Stimulated activated CD8-positive, alpha-beta memory T cell treated with anti-CD3 and anti-CD28 coated beads, Interleukin-4, amount 100 ng/mL, for 24 hours (primary cell): ENCODE results near the gene ENAH.

Experiments used
- DNase-seq: peaks from one replicate; pipeline ENCODE4 v3.0.0-alpha.2; 2020; ENCODE audit warnings: low read depth

Gene ENAH

DNA sequence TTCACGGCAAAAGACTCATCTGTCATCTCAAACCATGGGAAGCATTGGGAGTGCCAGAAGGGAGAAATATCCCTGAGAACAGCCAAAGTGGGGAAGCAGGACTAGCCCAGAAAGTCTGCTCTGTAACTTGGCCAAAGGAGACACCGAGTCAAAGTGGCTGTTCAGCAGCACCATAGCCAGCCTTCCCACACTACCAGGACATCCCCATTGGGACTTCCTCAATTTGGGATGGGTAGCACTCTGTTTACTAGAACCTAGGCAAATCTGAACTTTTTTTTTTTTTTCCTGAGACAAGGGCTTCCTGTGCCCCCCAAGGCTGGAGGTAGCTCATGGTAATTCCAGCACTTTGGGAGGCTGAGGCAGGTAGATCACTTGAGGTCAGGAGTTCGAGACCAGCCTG, 93.0 kb downstream of the ENAH start:
- DNase-seq, result no peak

DNA sequence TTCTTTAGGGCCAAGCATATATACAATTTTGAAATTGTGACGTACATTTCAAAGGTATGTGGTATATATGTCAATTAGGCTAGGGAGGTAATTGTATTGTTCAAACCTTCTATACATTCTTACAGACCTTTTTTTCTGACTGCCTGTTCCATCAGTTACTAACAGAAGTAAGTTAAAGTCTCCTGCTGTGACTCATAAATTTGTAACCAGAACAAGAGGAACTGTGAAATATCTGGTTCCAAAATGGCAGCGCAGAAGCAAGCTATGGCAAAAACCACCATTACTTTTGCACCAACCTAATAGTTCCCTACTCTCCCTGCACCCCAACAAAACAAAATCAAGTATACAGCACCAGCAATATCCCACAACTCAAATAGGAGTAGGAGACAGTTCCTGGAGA, 93.6 kb downstream of the ENAH start:
- DNase-seq, result no peak

DNA sequence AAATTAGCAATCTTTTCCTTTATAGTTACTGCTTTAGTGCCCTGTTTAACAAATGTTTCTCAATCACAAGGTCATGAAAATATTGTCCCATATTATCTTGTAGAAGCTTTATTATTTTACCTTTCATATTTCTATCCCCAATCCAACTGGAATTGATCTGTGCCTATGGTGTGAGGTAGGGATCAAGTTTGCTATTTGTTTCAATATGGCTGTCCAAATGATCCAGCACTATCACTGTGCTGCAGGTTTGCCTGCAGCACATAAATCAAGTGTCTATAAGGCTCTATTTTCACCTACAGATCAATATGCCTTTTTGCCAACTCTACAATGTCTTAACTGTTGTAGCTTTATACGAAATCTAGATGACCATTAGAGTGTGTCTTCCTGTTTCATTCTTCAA, 96.2 kb downstream of the ENAH start:
- no peak for DNase-seq

DNA sequence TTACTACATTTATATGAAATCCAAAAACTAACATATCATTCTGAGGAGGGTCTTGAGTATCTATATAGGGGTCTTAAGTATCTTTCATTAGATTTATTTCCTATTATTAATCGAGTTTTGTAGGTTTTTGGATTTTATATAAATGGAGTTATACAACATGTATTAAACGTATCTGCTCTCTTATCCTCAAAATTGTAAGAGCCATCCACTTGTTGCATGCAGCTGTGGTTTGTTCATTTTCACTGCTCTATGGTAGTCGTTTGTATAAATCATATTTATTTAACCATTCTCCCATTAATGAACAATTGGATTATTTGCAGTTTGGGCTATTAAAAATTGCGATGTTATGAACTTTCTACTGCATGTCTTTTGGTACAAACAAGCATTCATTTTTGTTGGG, 97.1 kb downstream of the ENAH start:
- no peak for DNase-seq

DNA sequence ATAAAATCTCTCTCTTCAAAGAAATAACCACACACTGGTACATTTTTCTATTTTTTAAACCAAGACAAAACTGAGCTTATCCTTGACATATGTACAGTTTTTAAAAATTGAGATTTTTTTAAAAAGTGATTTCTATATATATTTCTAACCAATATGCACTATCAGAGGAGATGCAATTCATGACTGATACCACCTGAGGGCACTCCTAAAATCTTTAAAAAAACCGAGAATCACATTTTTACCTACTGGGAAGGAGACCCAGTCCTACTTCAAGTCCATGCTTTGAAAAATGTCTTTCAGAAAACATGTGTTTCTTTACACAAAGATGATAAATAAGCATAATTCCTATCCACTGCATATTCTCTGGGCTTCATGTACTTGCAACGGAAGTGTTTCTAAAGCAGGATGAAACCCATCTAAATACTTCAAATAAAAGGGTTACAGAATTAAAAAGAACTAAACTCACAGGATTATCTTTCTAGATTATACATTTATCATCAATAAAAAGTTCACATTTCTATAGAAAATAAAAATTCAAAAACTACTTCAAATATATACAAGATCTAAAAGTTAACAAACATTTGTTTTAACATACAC, 98.6 kb downstream of the ENAH start:
- no peak for DNase-seq

DNA sequence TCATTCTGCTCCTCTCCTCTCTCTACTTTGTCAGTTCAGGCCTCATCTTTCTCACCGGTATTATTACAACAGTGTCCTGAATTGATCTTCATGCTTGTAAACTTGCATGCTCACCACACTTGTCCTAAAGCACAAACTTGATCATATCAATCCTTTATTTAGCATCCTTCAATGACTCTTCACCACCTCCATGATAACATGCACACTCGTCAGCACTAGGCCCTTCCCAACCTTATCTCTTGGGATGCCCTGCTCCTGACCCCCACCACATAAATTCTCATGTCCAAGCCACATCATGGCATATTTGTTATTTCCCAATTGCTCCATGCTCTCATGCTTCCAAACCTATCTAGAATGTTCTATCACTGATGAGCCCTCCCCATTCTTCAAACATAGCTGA, 103.1 kb downstream of the ENAH start:
- DNase-seq, result no peak

DNA sequence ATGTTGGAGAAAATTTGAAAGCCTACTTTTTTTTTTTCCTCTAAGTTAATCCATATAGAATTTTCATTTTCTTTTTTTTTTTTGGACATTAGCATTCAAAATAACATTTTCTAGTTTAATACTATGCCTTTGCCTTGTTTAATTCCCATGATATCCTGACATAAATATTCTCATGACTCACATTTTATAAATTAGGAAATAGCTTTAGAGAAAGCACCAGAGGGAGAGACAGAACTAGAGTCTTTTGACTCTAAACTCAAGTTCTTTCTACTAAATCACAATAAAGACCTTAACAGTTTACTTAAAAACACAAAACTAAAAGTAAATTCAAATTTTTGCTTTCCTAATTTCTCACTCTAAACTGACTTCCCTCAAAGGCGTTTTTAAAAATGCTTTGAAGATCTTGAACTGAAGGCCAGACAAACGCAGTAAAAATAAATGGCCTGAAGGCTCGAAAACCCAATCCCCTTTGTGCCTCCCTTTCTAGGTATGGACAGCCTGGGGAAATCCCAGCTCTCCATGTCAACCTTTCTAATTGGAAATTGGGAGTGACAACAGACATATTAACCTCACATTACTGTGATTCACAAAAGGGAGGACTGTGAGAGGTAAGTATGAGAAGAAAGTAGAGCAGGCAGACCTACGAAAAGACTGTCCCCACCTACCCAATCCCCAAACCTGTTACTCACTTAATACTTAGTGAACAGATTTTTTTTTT, 104.6 kb downstream of the ENAH start:
- no peak for DNase-seq

DNA sequence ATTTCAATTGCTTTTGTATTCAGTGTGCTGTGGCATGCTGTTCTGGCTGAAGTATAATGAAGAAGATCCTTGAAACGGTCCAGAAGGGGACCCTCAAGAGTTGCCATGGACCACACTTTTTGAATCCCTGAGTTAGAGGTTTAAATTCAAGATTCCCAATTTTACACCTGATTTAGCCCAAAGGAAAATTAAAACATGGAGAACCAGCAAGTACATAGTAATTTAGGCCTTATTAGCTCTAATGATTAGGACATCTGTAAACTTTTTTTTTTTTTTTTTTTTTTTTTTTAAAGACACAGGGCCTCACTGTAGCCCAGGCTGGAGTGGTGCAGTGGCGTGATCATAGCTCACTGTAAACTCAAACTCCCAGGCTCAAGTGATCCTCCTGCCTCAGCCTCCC, 107.3 kb downstream of the ENAH start:
- DNase-seq, result no peak

DNA sequence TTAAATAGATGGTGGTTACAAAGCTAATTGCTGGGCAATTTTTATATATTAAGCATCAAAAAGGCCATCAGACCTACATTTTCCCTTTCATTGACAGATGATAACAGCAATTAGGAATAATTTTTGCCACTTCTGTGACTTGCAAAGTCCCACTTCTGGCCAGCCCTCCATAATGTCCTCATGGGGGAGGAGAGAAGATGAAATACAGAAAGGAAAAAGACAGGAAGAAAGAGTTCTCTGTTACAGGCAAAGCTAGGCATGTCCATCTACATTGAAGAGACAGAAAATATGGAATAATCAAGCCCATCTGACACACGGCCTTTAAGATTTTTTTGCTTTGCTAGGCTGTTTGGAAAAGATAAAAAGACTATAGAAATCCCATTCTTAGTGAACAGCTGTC, 108.0 kb downstream of the ENAH start:
- no peak for DNase-seq

DNA sequence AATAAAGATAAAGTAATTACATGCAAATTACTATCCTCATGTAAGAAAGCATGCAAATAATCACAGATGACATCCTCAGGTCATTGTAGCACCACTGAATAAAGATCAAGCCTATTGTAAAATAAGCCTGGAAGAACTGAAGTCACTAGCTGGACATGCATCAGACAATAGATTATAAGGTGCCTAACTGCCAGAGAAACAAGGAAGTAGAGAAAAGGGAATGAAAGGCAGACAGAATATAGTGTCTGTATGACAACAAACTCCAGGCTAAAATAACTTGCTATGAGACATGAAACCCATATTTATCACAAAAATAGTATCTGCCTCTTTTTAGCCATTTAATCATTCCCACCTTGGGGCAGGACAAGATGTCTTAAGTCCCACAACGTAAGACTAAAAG, 108.7 kb downstream of the ENAH start:
- DNase-seq, result no peak

DNA sequence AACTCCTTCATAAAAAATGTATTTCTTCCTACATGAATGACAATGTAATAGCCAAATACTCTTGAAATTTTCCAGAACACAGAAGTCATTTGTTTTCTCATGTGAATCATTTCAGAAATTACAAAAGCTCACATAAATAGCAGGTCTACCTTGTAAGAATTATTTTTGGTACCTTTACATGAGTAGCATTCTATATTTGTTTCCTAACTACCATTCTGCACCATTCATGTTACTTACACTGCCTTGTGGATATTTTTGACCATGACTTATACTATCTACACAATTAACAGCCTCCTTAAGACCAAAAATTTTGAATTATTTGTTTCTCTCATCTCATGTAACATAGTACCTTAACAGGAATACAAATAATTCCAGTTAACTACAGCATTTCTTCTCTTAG, 109.6 kb downstream of the ENAH start:
- DNase-seq, result no peak

DNA sequence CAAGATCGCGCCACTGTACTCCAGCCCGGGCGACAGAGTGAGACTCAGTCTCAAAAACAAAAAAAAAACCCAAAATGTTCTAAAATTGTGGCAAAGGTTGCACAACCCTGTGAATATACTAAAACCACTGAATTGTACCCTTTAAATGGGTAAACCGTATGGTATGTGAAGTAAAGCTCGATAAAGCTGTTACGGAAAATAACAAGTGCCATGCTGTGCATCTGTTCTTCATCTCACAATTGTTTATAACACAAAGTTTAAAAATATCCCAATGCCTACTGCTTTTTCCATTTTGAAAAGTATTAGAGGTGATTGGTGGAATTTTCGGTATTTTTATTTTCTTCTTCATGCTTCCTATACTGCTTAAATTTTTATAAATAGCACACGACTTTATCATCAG, 111.5 kb downstream of the ENAH start:
- no peak for DNase-seq

DNA sequence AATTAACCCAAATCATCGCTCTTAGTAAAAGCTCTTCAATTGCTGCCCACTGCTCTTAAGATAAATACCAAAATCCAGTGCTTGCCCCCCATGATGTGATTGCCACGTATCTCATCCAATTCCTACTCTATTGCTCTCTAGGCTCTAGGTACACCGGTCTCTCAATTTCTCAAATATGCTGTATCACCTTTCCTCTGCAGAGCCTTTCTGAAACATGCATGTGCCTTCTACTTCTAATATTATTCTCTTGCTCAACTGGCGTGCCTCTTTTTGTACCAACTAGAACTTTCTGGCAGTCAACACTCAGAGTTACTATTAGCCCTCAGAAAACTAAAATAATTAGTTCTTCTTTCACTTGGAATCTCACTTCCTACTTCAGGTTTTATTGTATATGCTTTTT, 113.3 kb downstream of the ENAH start:
- no peak for DNase-seq

DNA sequence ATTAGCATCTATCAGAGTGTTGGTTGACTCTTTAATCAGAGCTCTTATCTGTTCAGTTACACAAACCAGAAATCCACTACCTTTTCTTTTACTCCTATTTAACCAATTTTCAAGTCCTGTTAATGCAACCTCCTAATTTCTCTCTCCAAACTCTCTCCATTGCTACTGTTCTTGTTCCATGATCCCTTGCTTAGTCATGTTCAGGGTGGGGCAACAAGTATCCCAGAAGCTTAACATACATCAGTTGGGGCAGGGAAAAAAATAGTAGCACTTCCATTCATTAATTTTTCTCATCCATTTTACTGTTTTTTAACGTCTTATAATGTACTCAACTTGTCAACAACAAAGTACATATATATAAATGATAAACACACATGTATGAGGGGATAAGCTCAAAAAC, 113.9 kb downstream of the ENAH start:
- DNase-seq, result no peak

DNA sequence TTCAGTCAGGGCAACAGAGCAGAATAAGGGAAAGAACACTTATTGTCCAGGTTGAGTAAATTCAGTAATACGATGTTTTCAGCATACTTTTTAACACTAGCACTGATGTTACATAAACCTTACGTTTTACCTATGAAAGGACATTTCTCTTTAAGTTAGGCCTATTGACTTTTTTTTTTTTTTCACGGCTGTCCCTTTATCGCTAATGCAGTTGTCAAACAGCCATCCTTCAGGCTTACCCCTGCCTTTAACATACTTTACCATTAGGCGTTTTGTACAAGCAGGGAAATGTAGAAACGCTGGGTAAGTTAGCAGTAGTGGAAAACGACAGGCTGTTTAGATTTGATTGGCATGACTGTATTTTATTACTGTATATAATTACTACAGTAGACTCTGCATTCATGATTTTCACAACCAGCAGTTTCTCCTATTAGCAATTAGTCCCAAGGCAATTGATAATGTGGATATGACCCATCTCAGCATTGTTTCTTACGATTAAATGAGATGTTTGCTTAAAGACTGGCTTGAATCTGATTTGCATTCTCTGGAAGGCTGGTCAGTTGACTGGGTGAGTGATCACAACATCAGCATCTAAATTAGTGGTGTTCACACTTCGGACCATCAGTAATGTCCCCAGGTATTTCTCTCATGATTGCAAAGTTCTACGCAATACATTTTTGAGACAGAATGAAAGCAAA, 115.2 kb downstream of the ENAH start:
- no peak for DNase-seq

DNA sequence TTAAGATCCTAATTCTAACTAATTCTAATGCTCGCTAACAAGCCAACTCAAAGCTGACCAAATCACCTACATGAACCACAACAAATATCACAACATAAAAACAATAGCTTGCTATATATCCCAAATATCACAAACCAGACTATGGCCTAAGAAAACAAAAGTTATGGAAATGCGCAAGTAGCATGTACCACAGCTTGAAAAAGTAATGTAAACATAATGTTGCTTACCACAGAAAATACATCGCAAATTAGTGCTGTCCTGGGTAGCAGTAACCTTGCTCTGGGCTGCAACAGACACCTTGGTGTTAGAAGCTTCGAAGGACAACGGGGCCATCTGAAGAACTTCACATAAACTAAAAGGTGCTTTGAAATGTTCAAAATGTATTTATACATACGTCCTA, 117.6 kb downstream of the ENAH start:
- no peak for DNase-seq

DNA sequence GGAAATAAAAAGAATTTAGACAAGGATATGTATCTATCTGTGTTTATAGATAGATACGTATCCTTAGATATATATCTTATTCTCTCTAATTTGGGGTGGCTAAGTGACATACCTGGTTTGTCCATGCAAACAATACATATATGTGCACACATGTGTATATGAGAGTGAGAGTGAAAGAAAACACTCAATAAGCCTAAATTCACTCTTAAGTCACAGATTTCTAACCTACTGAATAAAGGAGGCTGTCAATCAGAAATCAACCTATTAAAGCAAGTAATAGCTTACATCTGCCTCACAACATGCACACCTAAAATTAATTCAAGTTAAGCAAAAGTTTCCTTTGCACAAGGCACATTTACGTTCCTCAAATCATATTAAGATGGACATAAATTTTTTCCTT, 118.2 kb downstream of the ENAH start:
- DNase-seq, result no peak

DNA sequence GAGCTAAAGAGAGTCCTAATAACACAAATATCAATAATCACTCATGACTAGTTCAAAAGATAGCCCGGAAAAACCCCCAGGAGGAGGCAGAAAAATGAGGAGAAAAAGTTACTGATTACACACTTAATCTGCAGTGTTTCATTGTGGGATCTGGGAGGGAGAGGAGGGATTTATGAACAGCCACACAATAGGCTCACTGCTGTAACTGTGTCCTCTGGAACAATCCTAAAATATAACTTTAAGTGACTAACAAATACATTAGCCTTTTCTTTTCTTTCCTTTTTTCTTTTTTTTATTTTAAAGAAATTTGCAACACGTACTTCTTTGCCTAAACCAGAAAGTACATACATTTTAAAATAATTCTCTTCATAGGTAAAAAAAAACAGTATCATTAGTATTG, 118.8 kb downstream of the ENAH start:
- no peak for DNase-seq

DNA sequence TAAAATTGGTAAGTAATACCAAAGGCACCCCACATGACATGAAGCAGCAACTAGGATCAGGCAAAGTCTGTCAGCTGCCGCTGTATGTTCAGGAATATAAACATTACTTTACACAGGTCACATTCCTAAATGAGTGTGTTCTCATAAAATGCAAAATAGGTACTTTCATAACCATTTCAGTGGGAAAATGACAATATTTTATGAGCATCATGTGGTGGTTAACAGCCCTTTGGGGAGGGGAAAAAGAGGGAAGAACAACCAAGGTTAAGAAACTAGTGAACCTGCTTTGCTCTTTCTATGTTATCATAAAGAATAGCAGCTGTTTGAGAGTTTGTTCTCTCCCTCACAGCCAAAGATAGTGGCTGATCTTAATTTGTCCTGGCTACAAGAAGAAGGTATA, 119.7 kb downstream of the ENAH start:
- DNase-seq, result no peak

DNA sequence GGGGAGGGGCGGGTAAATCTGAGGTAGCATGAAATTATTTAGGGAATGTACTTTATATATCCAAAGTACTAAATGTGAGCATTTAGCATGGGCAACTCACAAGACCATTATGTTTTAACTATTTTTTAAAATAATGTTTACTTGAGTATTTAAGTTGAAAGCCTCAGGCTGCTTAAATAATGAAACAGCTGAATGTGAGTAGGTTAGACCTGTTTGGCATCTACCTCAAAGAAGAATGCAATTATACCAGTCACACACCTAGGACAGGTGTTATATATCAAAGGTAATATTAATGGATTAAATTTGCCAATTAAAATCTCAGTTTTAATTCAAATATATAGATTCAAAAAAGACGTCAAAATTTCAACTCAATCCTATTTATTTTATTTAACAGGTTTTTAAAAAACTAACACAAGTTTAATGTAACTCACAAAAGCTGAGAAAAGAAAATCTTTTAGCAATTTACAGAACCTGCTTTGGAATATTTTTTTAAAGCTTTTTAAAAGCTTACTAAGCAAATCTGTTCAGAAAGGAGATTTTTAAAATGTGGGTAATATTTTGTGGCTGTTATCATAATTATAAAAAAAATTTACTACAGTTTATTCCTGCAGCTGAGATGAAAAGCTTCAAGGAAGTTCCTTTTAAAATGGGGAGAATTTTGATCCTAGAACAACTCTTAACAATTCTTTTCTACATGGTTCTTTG, 120.5 kb downstream of the ENAH start:
- no peak for DNase-seq

DNA sequence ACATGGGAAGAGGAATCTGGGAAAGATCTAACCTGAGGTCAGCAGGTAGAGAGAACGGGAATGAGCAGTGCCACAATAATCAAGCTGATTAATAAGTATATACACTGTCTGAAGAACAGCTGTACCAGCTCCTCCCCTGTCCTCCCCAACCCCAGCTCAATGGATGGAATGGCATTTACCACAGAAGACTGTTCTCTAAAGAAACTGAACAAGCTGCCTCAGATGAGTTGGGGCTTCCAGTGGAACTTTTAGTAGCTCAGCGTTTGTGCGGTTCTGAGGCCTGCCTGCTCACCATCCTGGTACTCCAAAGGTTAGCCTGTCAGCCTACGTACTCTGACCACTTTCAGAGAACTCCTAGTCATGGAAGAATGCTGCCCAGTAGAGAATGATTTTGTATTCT, 123.2 kb downstream of the ENAH start:
- DNase-seq, result no peak

DNA sequence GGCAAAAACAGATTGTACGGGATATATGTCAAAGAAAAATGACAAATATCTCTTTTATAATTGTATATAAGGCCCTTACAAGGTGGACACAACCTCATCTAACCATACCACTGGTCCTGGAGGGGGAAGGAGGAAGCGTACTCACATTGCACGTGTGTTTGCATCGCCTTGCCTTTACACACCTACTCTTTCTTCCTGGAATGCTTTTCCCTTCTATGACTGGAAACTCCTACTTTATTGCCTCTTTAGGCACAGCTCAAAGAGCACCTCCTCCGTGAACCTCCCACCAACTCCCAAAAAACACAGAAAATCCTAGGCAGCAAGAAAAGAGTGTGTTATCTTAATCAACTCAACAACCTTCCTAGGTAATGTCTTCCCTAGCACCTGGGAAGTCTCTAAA, 125.3 kb downstream of the ENAH start:
- no peak for DNase-seq

DNA sequence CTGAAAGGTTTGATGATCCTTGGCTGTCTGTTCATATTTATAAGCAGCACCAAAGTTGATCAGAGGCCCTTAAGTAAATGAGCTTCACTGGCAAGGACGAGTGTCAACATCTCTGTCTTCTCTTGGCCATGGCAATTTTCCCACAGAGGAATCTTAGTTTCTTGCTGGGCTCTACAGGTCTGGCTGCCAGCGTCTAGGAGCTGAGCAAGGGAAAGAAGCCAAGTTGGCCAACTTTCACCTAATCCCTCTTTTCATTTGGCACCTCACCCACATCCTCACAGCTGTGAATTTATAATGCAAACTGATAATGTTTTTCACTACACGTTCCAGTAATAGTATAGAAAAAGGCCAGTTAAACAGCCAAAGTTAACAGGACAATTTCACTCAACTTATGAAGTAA, 126.0 kb downstream of the ENAH start:
- DNase-seq, result no peak
